ENCODE results near the gene RFX1.

GRCh38 chr19:13952154-13952930 lies 53.8 kb downstream of the RFX1 start, which contains the start of gene DCAF15:
- TF ChIP-seq, protein P1, sequence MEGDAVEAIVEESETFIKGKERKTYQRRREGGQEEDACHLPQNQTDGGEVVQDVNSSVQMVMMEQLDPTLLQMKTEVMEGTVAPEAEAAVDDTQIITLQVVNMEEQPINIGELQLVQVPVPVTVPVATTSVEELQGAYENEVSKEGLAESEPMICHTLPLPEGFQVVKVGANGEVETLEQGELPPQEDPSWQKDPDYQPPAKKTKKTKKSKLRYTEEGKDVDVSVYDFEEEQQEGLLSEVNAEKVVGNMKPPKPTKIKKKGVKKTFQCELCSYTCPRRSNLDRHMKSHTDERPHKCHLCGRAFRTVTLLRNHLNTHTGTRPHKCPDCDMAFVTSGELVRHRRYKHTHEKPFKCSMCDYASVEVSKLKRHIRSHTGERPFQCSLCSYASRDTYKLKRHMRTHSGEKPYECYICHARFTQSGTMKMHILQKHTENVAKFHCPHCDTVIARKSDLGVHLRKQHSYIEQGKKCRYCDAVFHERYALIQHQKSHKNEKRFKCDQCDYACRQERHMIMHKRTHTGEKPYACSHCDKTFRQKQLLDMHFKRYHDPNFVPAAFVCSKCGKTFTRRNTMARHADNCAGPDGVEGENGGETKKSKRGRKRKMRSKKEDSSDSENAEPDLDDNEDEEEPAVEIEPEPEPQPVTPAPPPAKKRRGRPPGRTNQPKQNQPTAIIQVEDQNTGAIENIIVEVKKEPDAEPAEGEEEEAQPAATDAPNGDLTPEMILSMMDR (IDR thresholded peaks at IDR 0.05 in 4 of 5, conservative IDR thresholded peaks at IDR 0.05 in 1 of 5), result no peak
- peak; percentile 44 to 53 for TF ChIP-seq POLR2A (IDR thresholded peaks at IDR 0.05)

Measured in gastrocnemius medialis (tissue), 4 donors.